D721Med (cell line): ENCODE data around the gene SCD.

ENCODE experiments used
- DNase-seq: peaks from one replicate; pipeline ENCODE4 v3.0.0; 2011; ENCODE audit warnings: low spot score; ENCODE audit not compliant: insufficient read length
- FAIRE-seq: peaks from 2 replicates; lab custom pipeline; 2011; peaks lifted over from hg19 to GRCh38; lab: Jason Lieb, UNC
- CTCF ChIP-seq: IDR thresholded peaks from 2 replicates; pipeline ENCODE4 v1.5.1; 2012; ENCODE audit warnings: mild to moderate bottlenecking, control low read depth; ENCODE audit not compliant: insufficient read depth; ENCODE audit errors: missing control alignments

The SCD gene

GRCh38 chr10:100311298-100311697 is 35.7 kb upstream of the SCD start:
- TF ChIP-seq CTCF, result no peak
- no peak for FAIRE-seq

GRCh38 chr10:100315615-100316014 is 31.4 kb upstream of the SCD start:
- FAIRE-seq, result no peak

More at GRCh38 chr10:100311298-100311697, 35.7 kb upstream of the SCD start:
- DNase-seq, result no peak

GRCh38 chr10:100318207-100318606 is 28.8 kb upstream of the SCD start:
- no peak for TF ChIP-seq CTCF
- no peak for DNase-seq
- no peak for FAIRE-seq

More at GRCh38 chr10:100315615-100316014, 31.4 kb upstream of the SCD start:
- TF ChIP-seq CTCF, result no peak
- no peak for DNase-seq

GRCh38 chr10:100319707-100320402 is 27.2 kb upstream of the SCD start:
- DNase-seq, result no peak
- no peak for TF ChIP-seq CTCF
- FAIRE-seq, result no peak

- FAIRE-seq (no peak), DNase-seq (no peak)
- TF ChIP-seq CTCF, result no peak
Measured at GRCh38 chr10:100325158-100325557, 21.9 kb upstream of the SCD start.

- no peak for DNase-seq
- TF ChIP-seq CTCF, result no peak
- no peak for FAIRE-seq
Measured at GRCh38 chr10:100327007-100327717, 19.9 kb upstream of the SCD start.

GRCh38 chr10:100327718-100328009 is 19.4 kb upstream of the SCD start:
- FAIRE-seq (no peak), DNase-seq (no peak)
- TF ChIP-seq CTCF, result no peak
